Measurements from ENCODE around the gene ZDHHC7.

DNA sequence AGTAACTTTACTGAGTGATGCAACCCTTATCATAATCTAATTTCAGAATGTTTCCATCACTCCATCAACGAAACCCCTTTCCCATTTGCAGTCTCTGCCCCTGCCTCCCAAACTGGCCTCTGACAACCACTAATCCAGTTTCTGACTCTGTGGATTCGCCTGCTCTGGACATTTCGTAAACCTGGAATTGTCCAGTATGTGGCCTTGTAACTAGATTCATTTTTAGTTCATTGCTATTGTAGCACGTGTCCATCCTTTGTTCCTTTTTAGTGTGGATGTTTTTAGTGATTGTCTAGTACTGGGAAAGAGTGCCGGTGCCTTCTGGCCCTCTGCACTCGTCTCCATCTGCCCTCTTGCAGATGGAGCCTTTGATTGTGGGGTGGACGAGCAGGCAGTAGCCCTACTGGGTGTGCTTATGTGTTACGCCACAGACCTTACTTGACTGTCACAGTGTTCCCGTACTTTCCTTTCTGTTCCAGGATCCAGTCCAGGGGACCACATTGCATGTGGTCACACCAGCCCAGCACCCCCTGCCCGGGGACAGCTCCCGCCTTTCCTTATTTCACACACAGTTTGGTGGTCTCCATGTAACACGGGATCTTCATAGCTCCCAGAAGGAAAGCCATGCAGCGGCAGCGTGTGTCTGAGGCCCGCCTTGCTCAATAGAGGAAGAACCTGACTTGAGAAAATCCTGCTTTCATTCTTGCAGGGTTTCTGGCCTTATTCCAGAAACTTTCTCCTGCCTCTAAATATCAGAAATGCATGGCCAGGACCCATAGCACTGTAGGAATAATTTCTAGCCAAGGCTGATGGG is 25.1 kb upstream of the ZDHHC7 start:
- TF ChIP-seq POLR2A (IDR thresholded peaks at IDR 0.05) (no peak), EP300 (IDR thresholded peaks at IDR 0.05) (no peak)
- TF ChIP-seq, protein P1, sequence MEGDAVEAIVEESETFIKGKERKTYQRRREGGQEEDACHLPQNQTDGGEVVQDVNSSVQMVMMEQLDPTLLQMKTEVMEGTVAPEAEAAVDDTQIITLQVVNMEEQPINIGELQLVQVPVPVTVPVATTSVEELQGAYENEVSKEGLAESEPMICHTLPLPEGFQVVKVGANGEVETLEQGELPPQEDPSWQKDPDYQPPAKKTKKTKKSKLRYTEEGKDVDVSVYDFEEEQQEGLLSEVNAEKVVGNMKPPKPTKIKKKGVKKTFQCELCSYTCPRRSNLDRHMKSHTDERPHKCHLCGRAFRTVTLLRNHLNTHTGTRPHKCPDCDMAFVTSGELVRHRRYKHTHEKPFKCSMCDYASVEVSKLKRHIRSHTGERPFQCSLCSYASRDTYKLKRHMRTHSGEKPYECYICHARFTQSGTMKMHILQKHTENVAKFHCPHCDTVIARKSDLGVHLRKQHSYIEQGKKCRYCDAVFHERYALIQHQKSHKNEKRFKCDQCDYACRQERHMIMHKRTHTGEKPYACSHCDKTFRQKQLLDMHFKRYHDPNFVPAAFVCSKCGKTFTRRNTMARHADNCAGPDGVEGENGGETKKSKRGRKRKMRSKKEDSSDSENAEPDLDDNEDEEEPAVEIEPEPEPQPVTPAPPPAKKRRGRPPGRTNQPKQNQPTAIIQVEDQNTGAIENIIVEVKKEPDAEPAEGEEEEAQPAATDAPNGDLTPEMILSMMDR (IDR thresholded peaks at IDR 0.05), result no peak

Measured in gastroesophageal sphincter (tissue), 3 donors.